H1 (cell line): ENCODE data around the gene RIMBP2. TPM values are rescaled to one million over a fixed set of nuclear protein-coding genes. Genes with fewer than 3 reads are reported as not detected.

ENCODE experiments used
- CTCF ChIA-PET: fragments of 300-600 bp; sonication (Branson Sonifier 250); formaldehyde crosslinking; loops from one replicate; lab custom pipeline; 2021; ENCODE audit not compliant: partially characterized antibody; lab: Charles Lee
- POLR2A ChIA-PET: fragments of 300-600 bp; sonication (Branson Sonifier 250); formaldehyde crosslinking; loops from one replicate; lab custom pipeline; 2021; ENCODE audit warnings: inconsistent platforms; ENCODE audit not compliant: partially characterized antibody; lab: Charles Lee
- DNase-seq, 2 experiments: peaks; one replicate each; pipeline versions ENCODE4 v3.0.0 to v3.0.0-alpha.2; 2010 to 2022; ENCODE audit warnings: low spot score in 2 of 2, low read depth in 1 of 2, mixed read lengths in 1 of 2
- FAIRE-seq: peaks from 2 replicates; lab custom pipeline; 2011; peaks lifted over from hg19 to GRCh38; lab: Jason Lieb, UNC
- H2AFZ ChIP-seq: 2 replicates; pipeline ENCODE4 v1.8.1; 2012; ENCODE audit warnings: low read length, inconsistent platforms
- H2AK5ac ChIP-seq: 2 replicates; pipeline ENCODE4 v1.6.1; 2013; ENCODE audit warnings: low read depth, low read length
- H2BK120ac ChIP-seq: replicated peaks from 2 replicates; pipeline ENCODE3; 2013; ENCODE audit warnings: low read depth, low read length, inconsistent platforms
- H2BK12ac ChIP-seq: 2 replicates; pipeline ENCODE4 v1.6.1; 2013; ENCODE audit warnings: low read depth, low read length
- H2BK15ac ChIP-seq: 2 replicates; pipeline ENCODE4 v1.6.1; 2013; ENCODE audit warnings: low read length
- H2BK20ac ChIP-seq: 2 replicates; pipeline ENCODE4 v1.6.1; 2013; ENCODE audit warnings: low read length
- H2BK5ac ChIP-seq: 2 replicates; pipeline ENCODE4 v1.6.1; 2013; ENCODE audit warnings: low read depth, low read length
- H3K14ac ChIP-seq: 2 replicates; pipeline ENCODE4 v1.6.1; 2013; ENCODE audit warnings: inconsistent platforms; ENCODE audit not compliant: insufficient read length
- H3K18ac ChIP-seq: 2 replicates; pipeline ENCODE4 v1.6.1; 2013; ENCODE audit warnings: low read length; ENCODE audit errors: extremely low read depth
- H3K23ac ChIP-seq: 2 replicates; pipeline ENCODE4 v1.6.1; 2013; ENCODE audit warnings: inconsistent platforms; ENCODE audit not compliant: insufficient read length
- H3K23me2 ChIP-seq: 2 replicates; pipeline ENCODE4 v1.6.1; 2013; ENCODE audit warnings: low read depth, low read length
- H3K27ac ChIP-seq: 2 replicates; pipeline ENCODE4 v1.6.1; 2011; ENCODE audit warnings: low read depth, low read length, inconsistent platforms
- H3K27me3 ChIP-seq, 4 experiments: replicated peaks in 1 of 4; 1 replicate in 1 of 4; 2 replicates in 3 of 4; pipeline versions ENCODE4 v1.6.1 to v1.8.1; 2011 to 2013; ENCODE audit warnings: low read length in 3 of 4, mild to moderate bottlenecking in 3 of 4, inconsistent platforms in 2 of 4, mixed read lengths in 2 of 4, moderate library complexity in 1 of 4; ENCODE audit not compliant: control insufficient read depth in 3 of 4, insufficient read depth in 3 of 4; ENCODE audit errors: extremely low read depth in 1 of 4
- H3K36me3 ChIP-seq, 4 experiments: 2 replicates each; pipeline versions ENCODE4 v1.6.1 to v1.8.1; 2011 to 2013; ENCODE audit warnings: mild to moderate bottlenecking in 4 of 4, low read length in 3 of 4, moderate library complexity in 2 of 4, control low read depth in 1 of 4, inconsistent platforms in 1 of 4; ENCODE audit not compliant: insufficient read depth in 4 of 4, control insufficient read depth in 2 of 4
- H3K4ac ChIP-seq: replicated peaks from 2 replicates; pipeline ENCODE3; 2013; ENCODE audit warnings: low read length, low read depth, mixed read lengths, inconsistent platforms; ENCODE audit not compliant: insufficient read length
- H3K4me1 ChIP-seq, 4 experiments: replicated peaks in 1 of 4; 1 replicate in 1 of 4; 2 replicates in 3 of 4; pipeline versions ENCODE4 v1.6.1 to v1.8.1; 2011 to 2013; ENCODE audit warnings: low read length in 3 of 4, inconsistent platforms in 2 of 4, mixed read lengths in 1 of 4; ENCODE audit not compliant: insufficient read depth in 4 of 4, control insufficient read depth in 3 of 4
- H3K4me2 ChIP-seq, 2 experiments: 2 replicates each; pipeline versions ENCODE4 v1.6.1 to v1.8.1; 2011 to 2013; ENCODE audit warnings: low read depth in 2 of 2, low read length in 2 of 2, control low read depth in 1 of 2, inconsistent platforms in 1 of 2, mild to moderate bottlenecking in 1 of 2; ENCODE audit not compliant: insufficient read depth in 1 of 2
- H3K4me3 ChIP-seq, 4 experiments: fragments of 200-600, 300-600 bp in 1 of 4; sonication (generic), shearing (Covaris generic), sonication (Bioruptor Twin) in 1 of 4; 2 replicates each; pipeline versions ENCODE4 v1.5.1 to v1.8.1; 2011 to 2016; ENCODE audit warnings: low read length in 4 of 4, low read depth in 3 of 4, control low read depth in 2 of 4, inconsistent platforms in 2 of 4, mild to moderate bottlenecking in 2 of 4, mixed read lengths in 1 of 4, moderate library complexity in 1 of 4; ENCODE audit not compliant: insufficient read depth in 2 of 4; ENCODE audit errors: extremely low read depth in 1 of 4
- H3K56ac ChIP-seq: replicated peaks from 2 replicates; pipeline ENCODE3; 2013; ENCODE audit warnings: low read depth, mild to moderate bottlenecking, mixed read lengths, low read length, inconsistent platforms; ENCODE audit not compliant: insufficient read length
- H3K79me1 ChIP-seq: 2 replicates; pipeline ENCODE4 v1.6.1; 2013; ENCODE audit warnings: low read depth, low read length, control low read depth
- H3K79me2 ChIP-seq, 2 experiments: 2 replicates each; pipeline versions ENCODE4 v1.6.1 to v1.8.1; 2012 to 2013; ENCODE audit warnings: low read length in 2 of 2, mild to moderate bottlenecking in 2 of 2, inconsistent platforms in 1 of 2; ENCODE audit not compliant: insufficient read depth in 2 of 2, control insufficient read depth in 1 of 2
- H3K9ac ChIP-seq, 4 experiments: replicated peaks in 1 of 4; 1 replicate in 1 of 4; 2 replicates in 3 of 4; pipeline versions ENCODE4 v1.6.1 to v1.8.1; 2011 to 2013; ENCODE audit warnings: low read depth in 3 of 4, low read length in 3 of 4, control low read depth in 2 of 4, mild to moderate bottlenecking in 2 of 4, moderate library complexity in 2 of 4, inconsistent platforms in 1 of 4; ENCODE audit errors: extremely low read depth in 1 of 4
- H3K9me3 ChIP-seq, 2 experiments: 2 replicates each; pipeline versions ENCODE4 v1.6.1 to v1.8.1; 2012 to 2013; ENCODE audit warnings: mild to moderate bottlenecking in 2 of 2, moderate library complexity in 2 of 2, control low read depth in 1 of 2, inconsistent platforms in 1 of 2, low read depth in 1 of 2, low read length in 1 of 2, mixed read lengths in 1 of 2; ENCODE audit not compliant: insufficient read depth in 2 of 2
- H4K20me1 ChIP-seq, 2 experiments: replicated peaks in 1 of 2; 2 replicates each; pipeline versions ENCODE3 to v1.8.1; 2011 to 2013; ENCODE audit warnings: inconsistent platforms in 2 of 2, low read length in 2 of 2, mild to moderate bottlenecking in 1 of 2; ENCODE audit not compliant: insufficient read depth in 2 of 2, control insufficient read depth in 1 of 2
- H4K5ac ChIP-seq: 2 replicates; pipeline ENCODE4 v1.6.1; 2013; ENCODE audit warnings: low read length, low read depth, mixed read lengths, inconsistent platforms; ENCODE audit not compliant: insufficient read length
- H4K8ac ChIP-seq: 2 replicates; pipeline ENCODE4 v1.8.0; 2013; ENCODE audit warnings: mild to moderate bottlenecking, moderate library complexity, low read length, inconsistent platforms; ENCODE audit not compliant: insufficient read depth; ENCODE audit errors: extremely low read depth
- H4K91ac ChIP-seq: replicated peaks from 2 replicates; pipeline ENCODE3; 2013; ENCODE audit warnings: low read length, mixed read lengths, inconsistent platforms; ENCODE audit not compliant: insufficient read length
- ASH2L ChIP-seq: fragments of 200-600, 300-600 bp; sonication (generic); IDR thresholded peaks from one replicate; pipeline ENCODE4 v1.7.1; 2017; ENCODE audit warnings: low read length
- CBX5 ChIP-seq: fragments of 300-800, 300-1000 bp; sonication (generic); IDR thresholded peaks from 2 replicates; pipeline ENCODE4 v1.7.1; 2016; ENCODE audit warnings: antibody characterized with exemption, low read length, low read depth
- CREB1 ChIP-seq: IDR thresholded peaks from 2 replicates; pipeline ENCODE4 v1.6.1; 2012; ENCODE audit warnings: inconsistent platforms
- CTCF ChIP-seq, 3 experiments: IDR thresholded peaks; 1 replicate in 2 of 3; 2 replicates in 1 of 3; pipeline versions ENCODE4 v1.5.1 to v1.6.1; 2011; ENCODE audit warnings: low read length in 3 of 3, mild to moderate bottlenecking in 3 of 3, inconsistent platforms in 2 of 3, low read depth in 1 of 3, moderate library complexity in 1 of 3; ENCODE audit not compliant: insufficient read depth in 1 of 3; ENCODE audit errors: control extremely low read depth in 1 of 3
- EGR1 ChIP-seq: IDR thresholded peaks from 2 replicates; pipeline ENCODE4 v1.6.1; 2011; ENCODE audit warnings: low read depth, low read length, borderline replicate concordance
- HDAC6 ChIP-seq: IDR thresholded peaks from one replicate; pipeline ENCODE4 v1.7.1; 2012; ENCODE audit warnings: low read depth, mild to moderate bottlenecking, inconsistent platforms, low read length, moderate library complexity
- JUND ChIP-seq: IDR thresholded peaks from 2 replicates; pipeline ENCODE4 v1.6.1; 2011; ENCODE audit warnings: mild to moderate bottlenecking, improper control_type of control experiment, low read length
- RAD21 ChIP-seq, 2 experiments: IDR thresholded peaks in 1 of 2; conservative IDR thresholded peaks in 1 of 2; 2 replicates each; pipeline ENCODE4 v1.6.1; 2011; ENCODE audit warnings: low read depth in 2 of 2, low read length in 2 of 2, improper control_type of control experiment in 1 of 2, inconsistent platforms in 1 of 2, mild to moderate bottlenecking in 1 of 2, moderate library complexity in 1 of 2
- SRF ChIP-seq: IDR thresholded peaks from 2 replicates; pipeline ENCODE4 v1.6.1; 2011; ENCODE audit warnings: mild to moderate bottlenecking, low read depth, low read length, moderate library complexity
- ZNF274 ChIP-seq: IDR thresholded peaks from 2 replicates; pipeline ENCODE4 v1.7.0; 2012; ENCODE audit warnings: low read length, borderline replicate concordance; ENCODE audit errors: extremely low read depth
- WGBS, 2 experiments: shearing (Covaris generic) in 1 of 2; methylation state at CpG; one replicate each; pipeline versions ENCODE4 v1.1.6 to v1.1.7; 2013 to 2015; ENCODE audit warnings: low lambda C conversion rate in 2 of 2, mixed read lengths in 2 of 2, inconsistent platforms in 1 of 2, low coverage in 1 of 2, missing lambda C conversion rate in 1 of 2; ENCODE audit not compliant: insufficient replicate concordance in 2 of 2, insufficient coverage in 1 of 2, insufficient read length in 1 of 2; ENCODE audit errors: extremely low coverage in 1 of 2, missing lambda C conversion rate in 1 of 2; 5-methylcytosine and 5-hydroxymethylcytosine counted together
- polyA plus RNA-seq, 7 experiments: library from polyadenylated mRNA; depleted of rRNA in 3 of 7; stranded (reverse) in 5 of 7; unstranded in 2 of 7; fragments of >200 nt in 5 of 7; fragments of 200-250 nt in 2 of 7; gene quantifications; 1 replicate in 5 of 7; 2 replicates in 1 of 7; 4 replicates in 1 of 7; pipeline versions ENCODE4 v1.2.1 to v1.2.3, GENCODE V29; 2011 to 2013; ENCODE audit warnings: missing spikeins in 2 of 7, mixed read lengths in 2 of 7
- total RNA-seq: library from RNA; stranded (reverse); fragmentation: NEBNext Ultra II Directional; extraction: Animal tissue kit (Norgen Biotek cat#: 25700); gene quantifications from 2 replicates; pipeline ENCODE4 v1.2.1, GENCODE V29; 2021

RIMBP2 gene
- total and polyA plus RNA-seq, 2 of the 8 experiments (the other 6 are each of a cell fraction or from before 2014, with no cell fraction given), result 0.18 to 0.65 TPM

GRCh38 chr12:130460611-130461446 is 255.3 kb downstream of the RIMBP2 start:
- H2BK12ac ChIP-seq, result no peak overlapping the region
- FAIRE-seq, result no peak
- H3K23ac ChIP-seq, result no peak overlapping the region
- TF ChIP-seq RAD21 (IDR thresholded peaks at IDR 0.05 in 1 of 2, conservative IDR thresholded peaks at IDR 0.05 in 1 of 2; ENCODE audit: low read depth in 2 of 2, low read length in 2 of 2), result peak; percentile 26 to 48; a peak in 3 of 4 replicates
- no peak for TF ChIP-seq EGR1
- TF ChIP-seq SRF, result no peak
- no peak for TF ChIP-seq CBX5
- peak in 2 of 3 experiments; percentile 5 to 22; a peak in 1 of 4 replicates for TF ChIP-seq CTCF (IDR thresholded peaks at IDR 0.05; ENCODE audit: control extremely low read depth in 1 of 3, insufficient read depth in 1 of 3, low read depth in 1 of 3, low read length in 3 of 3)
- no peak for TF ChIP-seq HDAC6
- no peak for TF ChIP-seq CREB1
- TF ChIP-seq ASH2L, result no peak
- no peak for TF ChIP-seq JUND
- TF ChIP-seq ZNF274, result no peak

More at GRCh38 chr12:130460611-130461446, 255.3 kb downstream of the RIMBP2 start:
- no peak overlapping the region for H3K4me3 ChIP-seq
- WGBS, 2 experiments, result 90% methylated on average over 26 of the region's 28 CpGs; no CpG with 5 or more reads in 1 of the 2 experiments
- no peak overlapping the region for H2BK5ac ChIP-seq
- no peak overlapping the region for H3K4me2 ChIP-seq
- H2AFZ ChIP-seq, result no peak overlapping the region
- DNase-seq, result no peak
- CTCF ChIA-PET, result interaction anchor here (0.6 to 2.4 kb wide), 9 partner anchors 8 to 692 kb away, joined by 3 to 9 read pairs (median 3); no protein-coding TSS in a partner anchor
- no peaks in the 10 kb centered on the region for H3K79me1 ChIP-seq
- no peak overlapping the region for H2BK20ac ChIP-seq
- no peaks in the 10 kb centered on the region for H3K9me3 ChIP-seq
- H3K79me2 ChIP-seq, result no peaks in the 10 kb centered on the region
- no peak overlapping the region for H3K27ac ChIP-seq
- no peak overlapping the region; the same call in 1 of the 2 replicates for H4K8ac ChIP-seq
- H3K9ac ChIP-seq, result no peak overlapping the region
- H3K14ac ChIP-seq, result no peak overlapping the region
- no peak overlapping the region for H2BK15ac ChIP-seq
- no peaks in the 10 kb centered on the region for H3K36me3 ChIP-seq
- no peak overlapping the region for H3K56ac ChIP-seq
- H2BK120ac ChIP-seq, result no peak overlapping the region
- H3K4me1 ChIP-seq, result no peaks in the 10 kb centered on the region
- POLR2A ChIA-PET, result no interaction called here
- no peak overlapping the region for H4K5ac ChIP-seq
- no peaks in the 10 kb centered on the region for H4K20me1 ChIP-seq
- H3K27me3 ChIP-seq, result no peaks in the 10 kb centered on the region
- no peak overlapping the region for H3K18ac ChIP-seq
- no peak overlapping the region for H3K4ac ChIP-seq
- no peak overlapping the region for H2AK5ac ChIP-seq
- peaks cover 2% of the 10 kb centered on the region; the same call in 1 of the 2 replicates for H3K23me2 ChIP-seq
- no peak overlapping the region for H4K91ac ChIP-seq
